Activated CD8-positive, alpha-beta T cell treated with anti-CD3 and anti-CD28 coated beads for 36 hours (primary cell): ENCODE data around the gene RBFOX1. TPM values are rescaled to one million over a fixed set of nuclear protein-coding genes. Genes with fewer than 3 reads are reported as not detected.

Source experiments
- ATAC-seq: fragments of 200-7000 bp; cut with Tn5 transposase; one replicate; pipeline ENCODE4 v1.10.0; 2021; ENCODE audit warnings: mild to moderate bottlenecking, moderate library complexity
- CTCF ChIA-PET: fragments of 350-600 bp; sonication (Branson Sonifier 250); formaldehyde crosslinking; loops from one replicate; lab custom pipeline; 2021; ENCODE audit warnings: antibody characterized with exemption; lab: Charles Lee
- POLR2A ChIA-PET: fragments of 350-600 bp; sonication (Branson Sonifier 250); formaldehyde crosslinking; loops from one replicate; lab custom pipeline; 2021; ENCODE audit warnings: antibody characterized with exemption; lab: Charles Lee
- DNase-seq: peaks from one replicate; pipeline ENCODE4 v3.0.0-alpha.2; 2020
- H3K27ac Mint-ChIP-seq: one replicate; pipeline ENCODE4 v1.8.0; 2021; ENCODE audit warnings: mild to moderate bottlenecking, mixed read lengths
- H3K27me3 Mint-ChIP-seq: one replicate; pipeline ENCODE4 v1.8.0; 2021; ENCODE audit warnings: mixed read lengths
- H3K36me3 Mint-ChIP-seq: one replicate; pipeline ENCODE4 v1.8.0; 2021; ENCODE audit warnings: low read depth, mixed read lengths
- H3K4me1 Mint-ChIP-seq: one replicate; pipeline ENCODE4 v1.8.0; 2021; ENCODE audit warnings: low read depth, mixed read lengths
- H3K4me3 Mint-ChIP-seq: one replicate; pipeline ENCODE4 v1.8.0; 2021; ENCODE audit warnings: mild to moderate bottlenecking, moderate library complexity, mixed read lengths
- H3K9me3 Mint-ChIP-seq: one replicate; pipeline ENCODE4 v1.8.0; 2021; ENCODE audit warnings: mixed read lengths
- CTCF ChIP-seq: fragments of 200-600 bp; IDR thresholded peaks from one replicate; pipeline ENCODE4 v1.8.0; 2022; ENCODE audit warnings: antibody characterized with exemption, mild to moderate bottlenecking
- intact Hi-C: fragments of 100-400 bp; cut with micrococcal nuclease; formaldehyde crosslinking; loops from one replicate; pipeline ENCODE4 v1.10.0; 2022
- total RNA-seq, 2 experiments: library from RNA; stranded (reverse); gene quantifications; one replicate each; pipeline ENCODE4 v1.2.3, GENCODE V29; 2021

RBFOX1 gene
- total RNA-seq, 2 experiments from 2014 or later, result not detected

DNA sequence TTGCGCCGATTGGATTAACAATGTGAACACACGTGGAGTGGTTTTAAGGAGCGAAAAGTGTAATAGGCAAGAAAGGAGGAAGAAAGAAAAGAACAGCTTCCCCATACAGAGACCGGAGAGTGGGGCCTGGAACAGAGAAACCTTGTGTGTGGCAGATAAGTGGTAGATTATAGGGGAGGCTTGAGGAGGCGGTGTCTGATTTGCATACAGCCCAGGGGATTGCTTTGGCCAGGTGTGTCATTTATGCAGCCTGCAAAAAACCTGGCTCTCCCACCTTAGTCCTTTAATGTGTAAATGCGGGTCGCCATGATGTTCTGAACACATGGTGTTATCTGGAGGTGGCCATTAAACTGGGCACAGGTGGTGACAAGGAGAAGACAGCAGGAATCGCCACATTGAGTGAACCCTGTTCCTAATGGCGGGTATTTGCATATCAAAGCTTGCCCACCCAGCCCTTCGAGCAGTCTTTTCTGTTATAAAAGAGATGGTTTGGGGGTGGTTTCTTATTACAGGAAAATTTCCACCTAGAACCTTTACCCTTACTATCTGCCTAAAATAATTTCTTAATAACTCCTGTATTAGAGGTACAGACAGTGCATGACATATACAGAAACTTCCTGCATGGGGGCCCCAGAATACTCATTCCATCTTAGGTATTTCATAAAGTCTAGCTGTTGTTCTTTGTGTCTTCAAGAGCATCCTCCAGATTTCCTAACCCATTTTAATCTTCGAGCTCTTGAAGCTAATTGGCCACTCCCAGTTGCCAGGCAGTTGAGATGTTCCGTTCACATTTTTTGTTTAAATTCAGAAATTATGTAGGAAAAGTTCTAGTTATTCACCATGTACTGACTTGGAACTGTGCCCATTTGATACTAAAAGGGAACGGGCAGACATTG is 292.5 kb downstream of the RBFOX1 start:
- ChIA-PET CTCF (no interaction called here), POLR2A (no interaction called here)
- Mint-ChIP-seq H3K36me3 (no peaks in the 10 kb centered on the region), H3K27ac (no peak overlapping the region), H3K4me1 (no peaks in the 10 kb centered on the region), H3K27me3 (no peaks in the 10 kb centered on the region), H3K4me3 (no peak overlapping the region), H3K9me3 (peaks cover 10% of the 10 kb centered on the region)
- ATAC-seq (no peak), DNase-seq (no peak)
- intact Hi-C loops, result no loop called here
- TF ChIP-seq CTCF, result no peak

- CTCF ChIA-PET, result no interaction called here
- Mint-ChIP-seq H3K4me1 (no peaks in the 10 kb centered on the region), H3K9me3 (peaks cover 3% of the 10 kb centered on the region)
These were observed 296.3 kb downstream of the RBFOX1 start for GRCh38 chr16:7628981-7629380.

GRCh38 chr16:7629571-7629970 is 296.9 kb downstream of the RBFOX1 start:
- Mint-ChIP-seq H3K4me1 (no peaks in the 10 kb centered on the region), H3K27me3 (no peaks in the 10 kb centered on the region), H3K27ac (no peak overlapping the region), H3K4me3 (no peak overlapping the region), H3K36me3 (no peaks in the 10 kb centered on the region), H3K9me3 (peaks cover 3% of the 10 kb centered on the region)
- ChIA-PET CTCF (no interaction called here), POLR2A (no interaction called here)
- intact Hi-C loops, result no loop called here
- no peak for ATAC-seq
- no peak for DNase-seq
- TF ChIP-seq CTCF, result no peak

More at GRCh38 chr16:7628981-7629380, 296.3 kb downstream of the RBFOX1 start:
- H3K27ac Mint-ChIP-seq, result no peak overlapping the region
- H3K27me3 Mint-ChIP-seq, result no peaks in the 10 kb centered on the region
- H3K4me3 Mint-ChIP-seq, result no peak overlapping the region
- intact Hi-C loops, result no loop called here
- ATAC-seq (no peak), DNase-seq (no peak)
- no peaks in the 10 kb centered on the region for H3K36me3 Mint-ChIP-seq
- POLR2A ChIA-PET, result no interaction called here
- no peak for TF ChIP-seq CTCF

DNA sequence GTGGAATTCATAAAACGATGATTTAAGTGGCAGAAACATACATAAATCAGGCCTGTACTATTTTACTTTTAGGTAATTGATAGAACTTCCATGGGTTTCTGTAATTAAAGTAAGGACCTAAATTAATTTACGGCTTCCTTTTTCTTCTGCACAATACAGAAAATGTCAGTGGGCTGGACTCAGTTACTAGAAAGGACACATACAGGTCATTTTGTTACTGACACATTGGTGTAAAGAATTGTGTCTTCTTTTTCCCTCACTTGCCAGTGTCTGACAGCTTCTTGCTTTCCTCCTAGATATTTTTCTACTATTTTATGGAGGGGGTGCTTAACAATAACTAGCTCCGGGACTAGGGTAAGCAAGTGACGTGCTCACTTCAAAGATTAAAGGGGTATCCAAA is 304.8 kb downstream of the RBFOX1 start:
- Mint-ChIP-seq H3K27ac (no peak overlapping the region), H3K4me3 (no peak overlapping the region), H3K36me3 (no peaks in the 10 kb centered on the region), H3K27me3 (no peaks in the 10 kb centered on the region), H3K9me3 (peaks cover 4% of the 10 kb centered on the region), H3K4me1 (no peaks in the 10 kb centered on the region)
- DNase-seq (no peak), ATAC-seq (no peak)
- CTCF ChIA-PET, result no interaction called here
- POLR2A ChIA-PET, result no interaction called here
- no peak for TF ChIP-seq CTCF
- intact Hi-C loops, result no loop called here

DNA sequence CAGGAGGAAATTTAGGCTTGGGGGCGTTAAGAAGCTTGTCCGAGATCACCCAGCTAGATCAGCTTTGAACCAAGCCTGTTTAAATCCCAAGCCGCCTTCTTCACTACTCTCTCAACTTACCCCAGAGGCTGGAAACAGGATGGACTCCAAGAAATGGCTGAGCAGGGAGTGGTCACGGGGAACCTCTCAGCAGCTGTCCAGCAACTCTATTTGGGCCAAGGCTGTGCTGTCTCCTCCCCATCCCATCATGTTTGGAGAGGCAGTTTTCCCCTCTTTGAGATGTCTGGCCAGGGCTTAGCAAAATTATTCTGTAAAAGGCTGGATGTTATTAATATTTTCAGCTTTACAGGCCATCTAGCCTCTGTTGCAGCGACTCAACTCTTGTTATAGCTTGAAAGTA is 305.7 kb downstream of the RBFOX1 start:
- Mint-ChIP-seq H3K4me3 (no peak overlapping the region), H3K36me3 (no peaks in the 10 kb centered on the region), H3K27me3 (no peaks in the 10 kb centered on the region), H3K27ac (no peak overlapping the region), H3K4me1 (no peaks in the 10 kb centered on the region), H3K9me3 (peaks cover 7% of the 10 kb centered on the region)
- intact Hi-C loops, result no loop called here
- POLR2A ChIA-PET, result no interaction called here
- no peak for TF ChIP-seq CTCF
- CTCF ChIA-PET, result no interaction called here
- no peak for DNase-seq
- ATAC-seq, result no peak
